CD8-positive, alpha-beta memory T cell (primary cell): ENCODE measurements around the gene KRT36. TPM values are rescaled to one million over a fixed set of nuclear protein-coding genes. Genes with fewer than 3 reads are reported as not detected.

Experiments used
- CTCF ChIA-PET: fragments of 350-600 bp; sonication (Branson Sonifier 250); formaldehyde crosslinking; loops from one replicate; lab custom pipeline; 2021; ENCODE audit warnings: antibody characterized with exemption; lab: Charles Lee
- POLR2A ChIA-PET: fragments of 350-600 bp; sonication (Branson Sonifier 250); formaldehyde crosslinking; loops from one replicate; lab custom pipeline; 2021; ENCODE audit warnings: antibody characterized with exemption; lab: Charles Lee
- DNase-seq, 5 donors: peaks; one replicate each; pipeline versions ENCODE4 v3.0.0 to v3.0.0-alpha.2; 2020 to 2022; ENCODE audit warnings: mixed read lengths in 1 of 5
- H3K27ac ChIP-seq: one replicate; pipeline ENCODE4 v1.7.0; 2013; ENCODE audit warnings: low read depth, mild to moderate bottlenecking, low read length, moderate library complexity
- H3K27me3 ChIP-seq: 2 replicates; pipeline ENCODE4 v1.7.0; 2013; ENCODE audit warnings: low read length, mild to moderate bottlenecking; ENCODE audit not compliant: insufficient read depth, poor library complexity, severe bottlenecking
- H3K36me3 ChIP-seq: 2 replicates; pipeline ENCODE4 v1.7.0; 2013; ENCODE audit warnings: mild to moderate bottlenecking, low read length, moderate library complexity; ENCODE audit not compliant: insufficient read depth
- H3K4me1 ChIP-seq: 2 replicates; pipeline ENCODE4 v1.7.0; 2013; ENCODE audit warnings: mild to moderate bottlenecking, low read length, moderate library complexity; ENCODE audit not compliant: insufficient read depth
- H3K4me3 ChIP-seq: 2 replicates; pipeline ENCODE4 v1.7.0; 2013; ENCODE audit warnings: mild to moderate bottlenecking, low read length
- H3K9me3 ChIP-seq: 2 replicates; pipeline ENCODE4 v1.7.0; 2013; ENCODE audit warnings: mild to moderate bottlenecking, low read length
- H3K27ac Mint-ChIP-seq, 8 donors: one replicate each; pipeline ENCODE4 v1.8.0; 2020 to 2021; ENCODE audit warnings: mixed read lengths in 8 of 8, mild to moderate bottlenecking in 6 of 8, inconsistent platforms in 3 of 8, moderate library complexity in 3 of 8
- H3K27me3 Mint-ChIP-seq, 2 donors: one replicate each; pipeline ENCODE4 v1.8.0; 2020 to 2021; ENCODE audit warnings: mixed read lengths in 2 of 2, mild to moderate bottlenecking in 1 of 2, moderate library complexity in 1 of 2
- H3K36me3 Mint-ChIP-seq, 3 donors: one replicate each; pipeline ENCODE4 v1.8.0; 2020 to 2021; ENCODE audit warnings: mixed read lengths in 3 of 3, inconsistent platforms in 1 of 3, mild to moderate bottlenecking in 1 of 3
- H3K4me1 Mint-ChIP-seq, 3 donors: one replicate each; pipeline ENCODE4 v1.8.0; 2020 to 2021; ENCODE audit warnings: mixed read lengths in 3 of 3, inconsistent platforms in 1 of 3, mild to moderate bottlenecking in 1 of 3
- H3K4me3 Mint-ChIP-seq, 7 donors: one replicate each; pipeline ENCODE4 v1.8.0; 2020 to 2021; ENCODE audit warnings: mixed read lengths in 7 of 7, mild to moderate bottlenecking in 6 of 7, moderate library complexity in 4 of 7, inconsistent platforms in 2 of 7
- H3K9me3 Mint-ChIP-seq, 5 donors: one replicate each; pipeline ENCODE4 v1.8.0; 2020 to 2022; ENCODE audit warnings: mixed read lengths in 5 of 5, mild to moderate bottlenecking in 3 of 5, moderate library complexity in 2 of 5, inconsistent platforms in 1 of 5
- polyA plus RNA-seq: library from polyadenylated mRNA; unstranded; fragments of 300-500 nt; fragmentation: Illumina TruSeq; gene quantifications from one replicate; pipeline ENCODE4 v1.2.3, GENCODE V29; 2021
- total RNA-seq, 2 experiments: library from RNA; stranded (reverse); gene quantifications; one replicate each; pipeline ENCODE4 v1.2.3, GENCODE V29; 2021

Gene KRT36
- total and polyA plus RNA-seq, 3 experiments from 2014 or later, result not detected

- Mint-ChIP-seq H3K4me1 (peaks cover 13 to 19% (median 17%) of the 10 kb centered on the region in 3 donors), H3K4me3 (no peak overlapping the region), H3K27me3 (peaks cover 0 to 3% of the 10 kb centered on the region in 2 donors), H3K27ac (peak overlapping the region in 1 of 8 donors; percentile 40), H3K36me3 (no peaks in the 10 kb centered on the region), H3K9me3 (no peaks in the 10 kb centered on the region)
- H3K36me3 ChIP-seq, result no peaks in the 10 kb centered on the region
- H3K27ac ChIP-seq, result no peak overlapping the region
- H3K4me1 ChIP-seq, result peaks cover 9% of the 10 kb centered on the region
- ChIA-PET POLR2A (no interaction called here), CTCF (interaction anchor here (1.2 kb wide), 1 partner anchor 169 kb away, joined by 4 read pairs; no protein-coding TSS in a partner anchor)
- no peaks in the 10 kb centered on the region for H3K9me3 ChIP-seq
- H3K4me3 ChIP-seq, result no peak overlapping the region
- no peak for DNase-seq
- H3K27me3 ChIP-seq, result no peaks in the 10 kb centered on the region
These were observed 2.6 kb upstream of the KRT36 start for GRCh38 chr17:41492351-41492750.

GRCh38 chr17:41491476-41491875 is 1.8 kb upstream of the KRT36 start:
- H3K4me3 Mint-ChIP-seq, result peak overlapping the region in 1 of 7 donors; percentile 41
- Histone ChIP-seq H3K4me3 (no peak overlapping the region), H3K36me3 (no peaks in the 10 kb centered on the region), H3K9me3 (no peaks in the 10 kb centered on the region), H3K27me3 (no peaks in the 10 kb centered on the region), H3K27ac (no peak overlapping the region), H3K4me1 (peaks cover under 1% of the 10 kb centered on the region)
- no peak for DNase-seq
- H3K27me3 Mint-ChIP-seq, result peaks cover 1 to 6% of the 10 kb centered on the region in 2 donors
- POLR2A ChIA-PET, result no interaction called here
- CTCF ChIA-PET, result interaction anchor here (1.2 kb wide), 1 partner anchor 168 kb away, joined by 4 read pairs; no protein-coding TSS in a partner anchor
- peak overlapping the region in 1 of 8 donors; percentile 11 for H3K27ac Mint-ChIP-seq
- H3K36me3 Mint-ChIP-seq, result no peaks in the 10 kb centered on the region
- no peaks in the 10 kb centered on the region for H3K9me3 Mint-ChIP-seq
- H3K4me1 Mint-ChIP-seq, result peaks cover 8 to 11% (median 9%) of the 10 kb centered on the region in 3 donors

- Histone ChIP-seq H3K27ac (no peak overlapping the region), H3K27me3 (no peaks in the 10 kb centered on the region), H3K4me3 (no peak overlapping the region), H3K4me1 (no peaks in the 10 kb centered on the region), H3K36me3 (no peaks in the 10 kb centered on the region), H3K9me3 (no peaks in the 10 kb centered on the region)
- H3K27ac Mint-ChIP-seq, result peak overlapping the region in 4 of 8 donors; percentile 38 to 67 (median 50)
- DNase-seq, result no peak
- no peaks in the 10 kb centered on the region for H3K36me3 Mint-ChIP-seq
- H3K27me3 Mint-ChIP-seq, result peaks cover 3 to 7% of the 10 kb centered on the region in 2 donors
- POLR2A ChIA-PET, result no interaction called here
- no peaks in the 10 kb centered on the region for H3K9me3 Mint-ChIP-seq
- CTCF ChIA-PET, result no interaction called here
- peak overlapping the region in 1 of 7 donors; percentile 20 for H3K4me3 Mint-ChIP-seq
- peaks cover 8 to 11% (median 9%) of the 10 kb centered on the region in 3 donors for H3K4me1 Mint-ChIP-seq
These were observed 585 bp upstream of the KRT36 start for GRCh38 chr17:41490000-41490990.

- DNase-seq, result peak in 1 of 5 donors; percentile 8
- H3K4me3 ChIP-seq, result no peak overlapping the region
- H3K9me3 Mint-ChIP-seq, result no peaks in the 10 kb centered on the region
- peaks cover 8 to 11% (median 9%) of the 10 kb centered on the region in 3 donors for H3K4me1 Mint-ChIP-seq
- H3K27ac Mint-ChIP-seq, result peak overlapping the region in 1 of 8 donors; percentile 75
- no peaks in the 10 kb centered on the region for H3K36me3 ChIP-seq
- ChIA-PET POLR2A (no interaction called here), CTCF (interaction anchor here (1.4 kb wide), 1 partner anchor 106 kb away, joined by 3 read pairs; no protein-coding TSS in a partner anchor)
- H3K27me3 Mint-ChIP-seq, result peaks cover 3 to 11% of the 10 kb centered on the region in 2 donors
- no peaks in the 10 kb centered on the region for H3K27me3 ChIP-seq
- H3K9me3 ChIP-seq, result no peaks in the 10 kb centered on the region
- no peaks in the 10 kb centered on the region for H3K4me1 ChIP-seq
- no peak overlapping the region for H3K4me3 Mint-ChIP-seq
- no peak overlapping the region for H3K27ac ChIP-seq
- H3K36me3 Mint-ChIP-seq, result no peaks in the 10 kb centered on the region
These were observed 2.7 kb downstream of the KRT36 start for GRCh38 chr17:41486809-41487530.

GRCh38 chr17:41486316-41486715 is 3.4 kb downstream of the KRT36 start:
- Histone ChIP-seq H3K4me3 (no peak overlapping the region), H3K9me3 (no peaks in the 10 kb centered on the region), H3K27me3 (no peaks in the 10 kb centered on the region), H3K27ac (no peak overlapping the region), H3K4me1 (no peaks in the 10 kb centered on the region), H3K36me3 (no peaks in the 10 kb centered on the region)
- POLR2A ChIA-PET, result no interaction called here
- CTCF ChIA-PET, result interaction anchor here (1.4 kb wide), 1 partner anchor 105 kb away, joined by 3 read pairs; no protein-coding TSS in a partner anchor
- Mint-ChIP-seq H3K4me1 (peaks cover 8 to 11% (median 9%) of the 10 kb centered on the region in 3 donors), H3K36me3 (no peaks in the 10 kb centered on the region), H3K9me3 (no peaks in the 10 kb centered on the region), H3K27me3 (peaks cover 3 to 11% of the 10 kb centered on the region in 2 donors), H3K27ac (no peak overlapping the region), H3K4me3 (no peak overlapping the region)
- no peak for DNase-seq

GRCh38 chr17:41484920-41485904 is 4.5 kb downstream of the KRT36 start:
- no peaks in the 10 kb centered on the region for H3K9me3 Mint-ChIP-seq
- peaks cover 2 to 4% (median 2%) of the 10 kb centered on the region in 3 donors for H3K4me1 Mint-ChIP-seq
- Histone ChIP-seq H3K9me3 (no peaks in the 10 kb centered on the region), H3K4me1 (no peaks in the 10 kb centered on the region), H3K36me3 (no peaks in the 10 kb centered on the region), H3K27me3 (no peaks in the 10 kb centered on the region), H3K4me3 (no peak overlapping the region), H3K27ac (no peak overlapping the region)
- POLR2A ChIA-PET, result no interaction called here
- H3K4me3 Mint-ChIP-seq, result no peak overlapping the region
- peaks cover 3 to 11% of the 10 kb centered on the region in 2 donors for H3K27me3 Mint-ChIP-seq
- H3K27ac Mint-ChIP-seq, result peak overlapping the region in 2 of 8 donors; percentile 58 to 93
- CTCF ChIA-PET, result no interaction called here
- H3K36me3 Mint-ChIP-seq, result no peaks in the 10 kb centered on the region
- DNase-seq, result no peak
